Body of pancreas (tissue), 4 donors: Measurements from ENCODE around the gene BRAT1. TPM values are rescaled to one million over a fixed set of nuclear protein-coding genes. Genes with fewer than 3 reads are reported as not detected.

Experiments used
- ATAC-seq: fragments of 150-250 bp; one replicate; pipeline ENCODE4 v1.9.1; 2016
- DNase-seq, 4 donors: peaks; one replicate each; pipeline ENCODE4 v3.0.0-alpha.2; 2019
- H3K27ac ChIP-seq, 4 donors: fragments of 200-600 bp; sonication (generic); 1 replicate in 3 of 4; 2 replicates in 1 of 4; pipeline versions ENCODE4 v1.5.1 to v1.6.1; 2016 to 2019; ENCODE audit warnings: mild to moderate bottlenecking in 1 of 4, mixed read lengths in 1 of 4, moderate library complexity in 1 of 4
- H3K27me3 ChIP-seq, 2 donors: fragments of 200-600 bp; sonication (generic); one replicate each; pipeline ENCODE4 v1.6.0; 2016; ENCODE audit warnings: mild to moderate bottlenecking in 1 of 2
- H3K36me3 ChIP-seq, 2 donors: fragments of 200-600 bp; sonication (generic); replicated peaks in 1 of 2; 2 replicates each; pipeline ENCODE4 v1.5.1; 2016; ENCODE audit warnings: low read depth in 2 of 2; ENCODE audit not compliant: insufficient read depth in 1 of 2
- H3K4me1 ChIP-seq: fragments of 200-600 bp; sonication (generic); one replicate; pipeline ENCODE4 v1.6.0; 2016
- H3K4me3 ChIP-seq, 2 donors: fragments of 200-600 bp; sonication (generic); 1 replicate in 1 of 2; 2 replicates in 1 of 2; pipeline ENCODE4 v1.5.1; 2016 to 2019
- H3K9me3 ChIP-seq, 3 donors: fragments of 200-600 bp; sonication (generic); 1 replicate in 2 of 3; 2 replicates in 1 of 3; pipeline ENCODE4 v1.5.1; 2016
- POLR2A ChIP-seq, 3 donors: fragments of 450-650 bp; IDR thresholded peaks; one replicate each; pipeline ENCODE4 v1.6.1; 2016; ENCODE audit warnings: antibody characterized with exemption in 3 of 3, mild to moderate bottlenecking in 2 of 3
- WGBS, 2 donors: methylation state at CpG; one replicate each; pipeline ENCODE4 v1.1.5; 2017; 5-methylcytosine and 5-hydroxymethylcytosine counted together
- intact Hi-C: fragments of 100-400 bp; cut with DNase I; formaldehyde crosslinking; loops from one replicate; pipeline ENCODE4 v1.15.1; 2023
- total RNA-seq, 2 donors: library from RNA; depleted of rRNA; stranded (reverse); fragments of >200 nt; gene quantifications; one replicate each; pipeline ENCODE4 v1.1.0, GENCODE V29; 2016
- TF ChIP-seq, protein P1 (sequence below), 7 experiments: fragments of 450-650 bp in 4 of 7; fragments of 200-600 bp in 3 of 7; sonication (generic) in 3 of 7; IDR thresholded peaks; one replicate each; pipeline ENCODE4 v1.5.1; 2016 to 2019; ENCODE audit warnings: antibody characterized with exemption in 7 of 7

BRAT1 gene
- total RNA-seq, 2 donors from 2014 or later: 36.6 to 46.8 TPM

DNA sequence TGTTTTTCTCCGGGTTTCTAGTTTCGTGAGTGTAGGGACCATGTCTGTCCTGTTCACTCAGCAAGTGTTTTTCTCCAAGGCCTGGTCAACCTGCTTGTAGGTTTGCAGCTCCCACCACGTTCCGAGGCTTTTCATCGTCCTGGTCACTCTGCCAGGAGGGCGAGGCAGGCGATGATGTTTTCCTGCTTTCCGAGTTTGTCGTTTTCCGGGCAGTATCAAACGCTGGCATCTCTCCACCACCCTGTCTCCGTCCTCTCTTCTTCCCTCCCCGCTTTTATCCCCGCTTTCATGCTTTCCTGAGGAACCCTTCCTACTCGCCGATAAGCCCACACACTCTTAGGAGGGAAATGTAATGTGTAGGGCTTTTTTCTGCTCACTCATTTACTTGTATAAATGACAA lies 14.7 kb upstream of the BRAT1 start:
- DNase-seq: no peak
- no peak for TF ChIP-seq POLR2A (IDR thresholded peaks at IDR 0.05)
- intact Hi-C loops: no loop called here
- Histone ChIP-seq H3K9me3 (no peaks in the 10 kb centered on the region), H3K36me3 (no peaks in the 10 kb centered on the region), H3K27me3 (no peaks in the 10 kb centered on the region), H3K4me1 (peaks cover 10% of the 10 kb centered on the region), H3K27ac (no peak overlapping the region), H3K4me3 (no peak overlapping the region)
- 82 to 89% methylated on average over 16 of the region's 16 CpGs for whole genome bisulfite sequencing, 2 donors
- no peak for ATAC-seq

DNA sequence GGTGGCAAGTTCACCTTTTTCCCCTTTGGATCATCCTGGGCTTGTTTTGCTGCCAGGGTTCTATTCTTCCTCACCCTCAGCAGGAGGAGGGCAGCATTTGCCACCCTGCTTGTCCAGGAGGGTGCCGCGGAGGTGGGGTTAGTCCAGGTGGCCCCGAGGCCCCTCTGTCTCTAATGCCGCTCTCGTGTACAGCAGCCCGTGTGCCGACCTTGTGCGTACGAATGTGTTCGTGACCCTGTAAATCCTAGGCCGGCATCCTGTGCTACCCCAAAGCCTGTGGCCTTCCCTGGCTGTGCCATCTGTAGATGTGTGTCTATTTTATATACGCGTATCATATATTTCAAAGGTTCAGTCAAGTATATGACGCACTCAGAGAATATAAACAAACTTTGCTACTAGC lies 14.1 kb upstream of the BRAT1 start:
- no peaks in the 10 kb centered on the region for H3K36me3 ChIP-seq
- peaks cover 10% of the 10 kb centered on the region for H3K4me1 ChIP-seq
- WGBS, 2 donors: 97 to 99% methylated on average over 13 to 14 of the region's 14 CpGs
- DNase-seq: no peak
- no peaks in the 10 kb centered on the region for H3K9me3 ChIP-seq
- intact Hi-C loops: no loop called here
- H3K4me3 ChIP-seq: no peak overlapping the region
- TF ChIP-seq POLR2A (IDR thresholded peaks at IDR 0.05): no peak
- TF ChIP-seq, protein P1, sequence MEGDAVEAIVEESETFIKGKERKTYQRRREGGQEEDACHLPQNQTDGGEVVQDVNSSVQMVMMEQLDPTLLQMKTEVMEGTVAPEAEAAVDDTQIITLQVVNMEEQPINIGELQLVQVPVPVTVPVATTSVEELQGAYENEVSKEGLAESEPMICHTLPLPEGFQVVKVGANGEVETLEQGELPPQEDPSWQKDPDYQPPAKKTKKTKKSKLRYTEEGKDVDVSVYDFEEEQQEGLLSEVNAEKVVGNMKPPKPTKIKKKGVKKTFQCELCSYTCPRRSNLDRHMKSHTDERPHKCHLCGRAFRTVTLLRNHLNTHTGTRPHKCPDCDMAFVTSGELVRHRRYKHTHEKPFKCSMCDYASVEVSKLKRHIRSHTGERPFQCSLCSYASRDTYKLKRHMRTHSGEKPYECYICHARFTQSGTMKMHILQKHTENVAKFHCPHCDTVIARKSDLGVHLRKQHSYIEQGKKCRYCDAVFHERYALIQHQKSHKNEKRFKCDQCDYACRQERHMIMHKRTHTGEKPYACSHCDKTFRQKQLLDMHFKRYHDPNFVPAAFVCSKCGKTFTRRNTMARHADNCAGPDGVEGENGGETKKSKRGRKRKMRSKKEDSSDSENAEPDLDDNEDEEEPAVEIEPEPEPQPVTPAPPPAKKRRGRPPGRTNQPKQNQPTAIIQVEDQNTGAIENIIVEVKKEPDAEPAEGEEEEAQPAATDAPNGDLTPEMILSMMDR (IDR thresholded peaks at IDR 0.05): no peak
- no peaks in the 10 kb centered on the region for H3K27me3 ChIP-seq
- H3K27ac ChIP-seq: no peak overlapping the region
- no peak for ATAC-seq

DNA sequence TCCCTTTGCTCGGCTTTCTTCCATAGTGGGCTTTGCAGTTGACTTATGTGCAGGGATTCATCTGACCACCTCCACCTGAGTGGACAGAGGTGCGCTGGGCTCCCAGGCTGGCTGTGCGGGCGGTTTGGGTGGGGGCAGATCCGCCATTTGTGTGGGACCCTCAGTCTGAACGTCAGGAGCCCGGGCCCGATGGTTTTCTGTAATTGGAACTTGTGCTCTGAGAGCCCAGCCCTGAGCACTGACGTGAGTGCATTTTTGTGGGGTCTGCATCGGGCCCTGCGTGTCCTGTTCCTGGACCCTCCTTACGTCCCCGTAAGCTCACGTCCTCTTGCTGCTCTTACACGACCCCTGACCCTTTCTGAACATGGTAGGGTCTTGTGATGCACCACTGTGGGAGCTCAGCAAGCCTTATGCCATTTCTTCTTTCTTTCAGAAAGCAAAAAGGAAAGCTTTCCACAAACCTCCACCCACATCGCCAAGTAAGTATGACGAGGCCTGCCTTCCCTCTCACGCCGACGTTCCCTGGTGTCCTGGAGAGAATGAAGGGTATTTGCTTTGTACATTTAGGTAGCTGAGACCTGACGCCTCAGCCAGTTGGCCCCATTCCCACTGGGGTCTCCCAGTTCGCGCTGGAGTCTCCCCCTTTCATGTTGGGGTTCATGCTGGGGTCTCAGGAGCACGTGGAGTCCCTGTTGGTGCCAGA lies 13.3 kb upstream of the BRAT1 start:
- Histone ChIP-seq H3K36me3 (no peaks in the 10 kb centered on the region), H3K27ac (no peak overlapping the region), H3K4me1 (peaks cover 10% of the 10 kb centered on the region), H3K9me3 (no peaks in the 10 kb centered on the region), H3K4me3 (no peak overlapping the region), H3K27me3 (no peaks in the 10 kb centered on the region)
- ATAC-seq: no peak
- intact Hi-C loops: no loop called here
- 87 to 89% methylated on average over 15 to 23 of the region's 24 CpGs for WGBS, 2 donors
- TF ChIP-seq POLR2A (IDR thresholded peaks at IDR 0.05): no peak
- TF ChIP-seq, protein P1 (IDR thresholded peaks at IDR 0.05): no peak
- no peak for DNase-seq

DNA sequence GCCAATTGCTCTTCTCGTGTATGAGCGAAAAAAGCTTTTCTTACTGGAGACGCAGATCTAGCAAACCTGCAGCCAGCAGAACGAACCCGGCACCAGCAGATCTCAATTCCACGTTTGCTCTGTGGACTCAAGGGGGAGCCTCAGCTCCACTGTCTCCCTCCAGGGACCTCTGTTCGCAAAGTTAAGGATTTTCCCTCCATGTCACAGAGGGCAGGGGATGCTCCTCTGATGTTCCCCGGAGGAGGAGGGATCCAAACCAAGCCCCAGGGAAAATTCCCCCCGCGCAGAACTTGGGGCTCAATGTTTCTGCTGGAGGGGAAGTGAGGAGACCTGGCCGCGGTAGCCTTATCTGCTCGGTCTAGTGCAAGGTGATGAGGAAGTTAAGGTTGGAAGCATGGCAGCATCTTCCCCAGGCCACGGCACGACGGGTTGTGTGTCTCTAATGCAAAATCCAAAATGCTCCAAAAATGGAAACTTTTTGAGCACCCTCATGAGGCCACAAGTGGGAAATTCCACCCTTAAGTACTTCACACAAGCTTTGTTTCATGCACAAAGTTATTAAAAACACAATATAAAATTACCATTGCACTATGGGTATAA lies 12.5 kb upstream of the BRAT1 start:
- TF ChIP-seq, protein P1 (IDR thresholded peaks at IDR 0.05): peak in 2 of 7 experiments; percentile 10 to 15
- TF ChIP-seq POLR2A (IDR thresholded peaks at IDR 0.05): no peak
- H3K36me3 ChIP-seq: no peaks in the 10 kb centered on the region
- ATAC-seq: no peak
- DNase-seq: no peak
- H3K9me3 ChIP-seq: no peaks in the 10 kb centered on the region
- WGBS, 2 donors: 49 to 77% methylated on average over 14 to 16 of the region's 16 CpGs
- no peak overlapping the region for H3K4me3 ChIP-seq
- H3K27me3 ChIP-seq: no peaks in the 10 kb centered on the region
- intact Hi-C loops: no loop called here
- H3K27ac ChIP-seq: no peak overlapping the region
- H3K4me1 ChIP-seq: peaks cover 10% of the 10 kb centered on the region

DNA sequence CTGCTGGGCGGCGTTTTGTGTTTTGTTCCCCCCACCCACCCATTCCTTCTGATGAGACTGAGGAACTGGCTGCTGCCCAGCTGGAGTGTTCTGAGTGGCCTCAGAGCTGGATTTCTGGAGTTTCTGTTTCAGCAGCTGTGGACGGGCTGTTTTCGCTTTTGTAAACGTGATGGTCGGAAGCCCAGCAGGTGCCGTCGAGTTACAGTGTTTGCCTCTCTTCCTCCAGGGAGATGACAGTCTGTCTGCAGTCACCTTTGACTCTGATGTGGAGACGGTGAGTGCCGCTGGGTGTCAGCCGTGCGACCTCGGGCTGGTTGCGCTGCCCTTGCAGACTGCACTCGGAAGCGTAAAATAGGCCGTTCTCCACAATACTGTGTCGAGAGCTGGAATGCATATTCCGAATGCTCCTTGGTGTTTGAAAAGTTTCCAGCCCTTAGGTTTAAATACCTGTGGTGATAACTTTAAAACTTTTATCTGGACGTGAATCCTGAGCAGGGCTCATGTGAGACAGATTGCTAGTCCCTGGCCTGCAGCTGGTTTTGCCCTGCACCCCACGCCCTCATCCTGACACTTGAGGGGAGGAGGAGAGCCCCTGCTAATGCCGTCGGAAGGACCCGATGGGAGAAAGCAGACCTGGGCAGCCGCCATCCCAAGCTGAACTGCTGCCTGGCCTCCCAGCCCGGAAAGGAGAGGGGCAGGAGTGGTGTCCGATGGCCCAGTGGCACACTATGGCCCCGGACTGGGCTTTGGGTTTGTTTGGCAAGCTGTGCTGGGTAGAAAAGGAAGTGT lies 11.8 kb upstream of the BRAT1 start:
- Histone ChIP-seq H3K36me3 (no peaks in the 10 kb centered on the region), H3K4me3 (no peak overlapping the region), H3K9me3 (no peaks in the 10 kb centered on the region), H3K27ac (no peak overlapping the region), H3K27me3 (no peaks in the 10 kb centered on the region), H3K4me1 (peaks cover 8% of the 10 kb centered on the region)
- intact Hi-C loops: no loop called here
- 78 to 83% methylated on average over 23 to 28 of the region's 28 CpGs for WGBS, 2 donors
- ATAC-seq (no peak), DNase-seq (no peak)
- no peak for TF ChIP-seq POLR2A (IDR thresholded peaks at IDR 0.05)
